Chondrocyte (in vitro differentiated cells): ENCODE measurements around the gene RBSN. TPM values are rescaled to one million over a fixed set of nuclear protein-coding genes. Genes with fewer than 3 reads are reported as not detected.

Experiments
- DNase-seq: peaks from one replicate; pipeline ENCODE4 v3.0.0; 2021; ENCODE audit warnings: mixed read lengths, low spot score
- H3K27ac Mint-ChIP-seq: one replicate; pipeline ENCODE4 v1.8.0; 2021; ENCODE audit warnings: mild to moderate bottlenecking, moderate library complexity, mixed read lengths; ENCODE audit not compliant: unreplicated experiment
- H3K27me3 Mint-ChIP-seq: 2 replicates; pipeline ENCODE4 v1.8.0; 2021; ENCODE audit warnings: low read depth, mixed read lengths
- H3K36me3 Mint-ChIP-seq: 2 replicates; pipeline ENCODE4 v1.8.0; 2021; ENCODE audit warnings: low read depth, mixed read lengths
- H3K4me1 Mint-ChIP-seq: 2 replicates; pipeline ENCODE4 v1.8.0; 2021; ENCODE audit warnings: low read depth, mild to moderate bottlenecking, mixed read lengths
- H3K4me3 Mint-ChIP-seq: one replicate; pipeline ENCODE4 v1.8.0; 2021; ENCODE audit warnings: mild to moderate bottlenecking, moderate library complexity, mixed read lengths; ENCODE audit not compliant: unreplicated experiment
- H3K9me3 Mint-ChIP-seq: 2 replicates; pipeline ENCODE4 v1.8.0; 2021; ENCODE audit warnings: low read depth, mixed read lengths
- CTCF ChIP-seq: fragments of 200-600 bp; sonication (generic); IDR thresholded peaks from 2 replicates; pipeline ENCODE4 v1.5.0; 2021; ENCODE audit warnings: antibody characterized with exemption, mild to moderate bottlenecking, moderate library complexity
- total RNA-seq: library from RNA; stranded (reverse); gene quantifications from 3 replicates; pipeline ENCODE4 v1.2.1, GENCODE V29; 2021

RBSN gene
- total RNA-seq, 1 donor from 2014 or later, result 24.1 TPM

GRCh38 chr3:15023249-15023648 lies 75.7 kb downstream of the RBSN start:
- H3K4me3 Mint-ChIP-seq, result no peak overlapping the region
- DNase-seq, result no peak
- no peaks in the 10 kb centered on the region for H3K4me1 Mint-ChIP-seq
- no peaks in the 10 kb centered on the region for H3K27me3 Mint-ChIP-seq
- peaks cover 33% of the 10 kb centered on the region for H3K36me3 Mint-ChIP-seq
- TF ChIP-seq CTCF, result no peak
- no peaks in the 10 kb centered on the region for H3K9me3 Mint-ChIP-seq
- no peak overlapping the region for H3K27ac Mint-ChIP-seq

Other genes starting within 250 kb of the RBSN start
- 33.3 to 42.5 TPM (median 41.7 TPM) in 3 replicates for gene NR2C2, start 151.6 kb downstream of the RBSN start, total RNA-seq
- gene MRPS25, start 33.8 kb downstream of the RBSN start, total RNA-seq, result 29.5 to 35.7 TPM (median 29.8 TPM) in 3 replicates
- 38.3 to 56.0 TPM (median 47.2 TPM) in 3 replicates for gene CAPN7, start 107.1 kb upstream of the RBSN start, total RNA-seq
- gene SH3BP5, start 233.4 kb upstream of the RBSN start, total RNA-seq, result 12.2 to 13.5 TPM (median 13.3 TPM) in 3 replicates